Mesendoderm (in vitro differentiated cells): ENCODE data around the gene PLCD4.

ENCODE experiments used
- DNase-seq: peaks from one replicate; pipeline ENCODE4 v3.0.0; 2013
- H2AK5ac ChIP-seq: 2 replicates; pipeline ENCODE4 v1.6.1; 2013; ENCODE audit warnings: low read length, inconsistent platforms
- H2BK120ac ChIP-seq: 2 replicates; pipeline ENCODE4 v1.6.1; 2013; ENCODE audit warnings: low read depth, mild to moderate bottlenecking, low read length, moderate library complexity, mixed read lengths
- H2BK15ac ChIP-seq: replicated peaks from 2 replicates; pipeline ENCODE4 v1.6.1; 2013; ENCODE audit warnings: low read depth, mild to moderate bottlenecking, moderate library complexity
- H2BK5ac ChIP-seq: 2 replicates; pipeline ENCODE4 v1.6.1; 2013; ENCODE audit warnings: low read length, inconsistent platforms
- H3K18ac ChIP-seq: 2 replicates; pipeline ENCODE4 v1.6.1; 2013; ENCODE audit warnings: mild to moderate bottlenecking, low read length, mixed read lengths
- H3K23ac ChIP-seq: one replicate; pipeline ENCODE4 v1.6.1; 2013; ENCODE audit warnings: low read length
- H3K27ac ChIP-seq: 2 replicates; pipeline ENCODE4 v1.5.1; 2013; ENCODE audit warnings: low read depth, mild to moderate bottlenecking, inconsistent platforms, low read length, moderate library complexity
- H3K27me3 ChIP-seq: 2 replicates; pipeline ENCODE4 v1.6.1; 2013; ENCODE audit warnings: low read length, control low read depth, mild to moderate bottlenecking, inconsistent platforms; ENCODE audit not compliant: insufficient read depth, poor library complexity
- H3K36me3 ChIP-seq: 2 replicates; pipeline ENCODE4 v1.6.1; 2013; ENCODE audit warnings: low read length, inconsistent platforms; ENCODE audit not compliant: control insufficient read depth, insufficient read depth
- H3K4ac ChIP-seq: one replicate; pipeline ENCODE4 v1.6.1; 2013; ENCODE audit warnings: low read depth, mild to moderate bottlenecking, low read length, moderate library complexity
- H3K4me1 ChIP-seq: 2 replicates; pipeline ENCODE4 v1.6.1; 2013; ENCODE audit warnings: low read depth, low read length, inconsistent platforms; ENCODE audit not compliant: control insufficient read depth
- H3K4me2 ChIP-seq: 2 replicates; pipeline ENCODE4 v1.6.1; 2013; ENCODE audit warnings: low read length
- H3K4me3 ChIP-seq: 2 replicates; pipeline ENCODE4 v1.5.1; 2013; ENCODE audit warnings: mild to moderate bottlenecking, low read length
- H3K56ac ChIP-seq: one replicate; pipeline ENCODE4 v1.6.1; 2013; ENCODE audit warnings: low read length
- H3K79me1 ChIP-seq: 2 replicates; pipeline ENCODE4 v1.6.1; 2013; ENCODE audit warnings: low read length, inconsistent platforms
- H3K79me2 ChIP-seq: 2 replicates; pipeline ENCODE4 v1.6.1; 2013; ENCODE audit warnings: mild to moderate bottlenecking, low read length; ENCODE audit not compliant: control insufficient read depth, insufficient read depth
- H3K9ac ChIP-seq: 2 replicates; pipeline ENCODE4 v1.6.1; 2013; ENCODE audit warnings: low read length, inconsistent platforms
- H4K5ac ChIP-seq: one replicate; pipeline ENCODE4 v1.6.1; 2013; ENCODE audit warnings: low read length
- H4K8ac ChIP-seq: one replicate; pipeline ENCODE4 v1.6.1; 2013; ENCODE audit warnings: low read depth, mild to moderate bottlenecking, control low read depth, low read length, moderate library complexity
- WGBS: extraction: QIAGEN DNeasy Blood & Tissue Kit; methylation state at CpG from one replicate; pipeline ENCODE4 v1.1.7; 2013; ENCODE audit warnings: low lambda C conversion rate, missing lambda C conversion rate; ENCODE audit not compliant: insufficient coverage; ENCODE audit errors: extremely low coverage; 5-methylcytosine and 5-hydroxymethylcytosine counted together

PLCD4 gene

DNA sequence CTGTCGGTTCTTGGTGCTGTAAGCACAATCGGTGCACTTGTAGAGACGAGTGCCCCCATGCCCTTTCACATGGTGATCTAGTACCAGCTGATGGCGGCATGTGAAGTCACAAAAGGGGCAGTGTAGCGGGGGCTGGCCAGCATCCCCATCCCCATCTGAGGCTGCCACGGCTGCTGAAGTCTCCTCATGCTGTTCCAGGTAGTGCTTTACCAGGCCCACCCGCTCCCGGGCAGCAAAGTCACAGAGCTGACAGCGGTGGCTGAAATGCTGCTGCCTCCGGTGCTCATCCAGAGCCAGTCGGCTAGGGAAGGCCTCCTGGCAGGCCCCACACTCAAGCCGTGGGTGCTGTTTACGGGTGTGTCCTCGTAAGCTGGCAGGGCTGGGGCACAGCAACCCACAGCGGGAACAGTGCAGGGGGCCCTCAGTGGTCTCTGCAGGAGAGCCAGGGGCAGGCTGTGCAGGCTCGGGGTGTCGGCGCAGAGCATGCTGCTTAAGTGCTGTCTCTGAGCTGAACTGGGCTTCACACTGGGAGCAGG, 34.5 kb downstream of the PLCD4 start:
- DNase-seq, result no peak
- no peak overlapping the region for H3K27ac ChIP-seq
- H2BK120ac ChIP-seq, result no peak overlapping the region
- H4K8ac ChIP-seq, result no peak overlapping the region
- H3K9ac ChIP-seq, result no peak overlapping the region
- H3K4me1 ChIP-seq, result no peaks in the 10 kb centered on the region
- no peak overlapping the region for H3K4me3 ChIP-seq
- H3K79me1 ChIP-seq, result no peaks in the 10 kb centered on the region
- H3K4ac ChIP-seq, result no peak overlapping the region
- H3K4me2 ChIP-seq, result no peak overlapping the region
- no peak overlapping the region for H4K5ac ChIP-seq
- no peak overlapping the region for H2BK15ac ChIP-seq
- no peak overlapping the region for H3K23ac ChIP-seq
- no CpG with 5 or more reads among the region's 18 CpGs for WGBS
- no peak overlapping the region for H3K18ac ChIP-seq
- no peaks in the 10 kb centered on the region for H3K27me3 ChIP-seq
- H3K36me3 ChIP-seq, result peaks cover 35% of the 10 kb centered on the region
- H3K56ac ChIP-seq, result no peak overlapping the region
- H3K79me2 ChIP-seq, result no peaks in the 10 kb centered on the region
- no peak overlapping the region for H2BK5ac ChIP-seq
- no peak overlapping the region for H2AK5ac ChIP-seq

- DNase-seq, result no peak
- Histone ChIP-seq H2AK5ac (no peak overlapping the region), H3K36me3 (peaks cover 35% of the 10 kb centered on the region), H3K79me2 (no peaks in the 10 kb centered on the region), H3K4me2 (no peak overlapping the region), H3K79me1 (no peaks in the 10 kb centered on the region), H3K56ac (no peak overlapping the region), H2BK5ac (no peak overlapping the region), H3K4me1 (no peaks in the 10 kb centered on the region), H3K23ac (no peak overlapping the region), H3K27ac (no peak overlapping the region), H3K4ac (no peak overlapping the region), H2BK120ac (no peak overlapping the region), H4K5ac (no peak overlapping the region), H2BK15ac (no peak overlapping the region), H3K9ac (no peak overlapping the region), H3K18ac (no peak overlapping the region), H4K8ac (no peak overlapping the region), H3K4me3 (no peak overlapping the region), H3K27me3 (no peaks in the 10 kb centered on the region)
- no CpG with 5 or more reads among the region's 17 CpGs for WGBS
These were observed 35.1 kb downstream of the PLCD4 start for GRCh38 chr2:218642786-218643185.

- peaks cover 35% of the 10 kb centered on the region for H3K36me3 ChIP-seq
These were observed 36.1 kb downstream of the PLCD4 start for GRCh38 chr2:218643751-218644310.

DNA sequence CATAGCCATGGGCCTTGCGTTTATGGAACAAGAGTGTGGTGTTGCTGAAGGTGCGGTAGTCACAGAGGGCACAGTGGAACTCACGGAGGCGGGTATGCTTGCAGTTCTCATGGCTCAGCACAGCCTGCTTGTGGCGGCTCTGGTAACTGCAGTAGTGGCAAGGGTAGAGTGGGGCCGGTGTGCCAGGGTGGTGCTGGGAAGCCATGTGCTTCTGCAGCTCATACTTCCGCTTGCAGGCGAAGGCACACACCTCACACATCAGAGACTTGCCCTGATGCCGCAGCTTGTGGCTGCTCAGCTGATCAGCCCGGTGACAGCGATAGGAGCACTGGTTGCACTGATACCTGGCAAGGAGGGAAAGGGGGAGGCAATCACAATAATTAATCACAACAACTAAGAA, 37.0 kb downstream of the PLCD4 start:
- Histone ChIP-seq H2AK5ac (no peak overlapping the region), H2BK5ac (no peak overlapping the region), H3K36me3 (peaks cover 32% of the 10 kb centered on the region), H4K8ac (no peak overlapping the region), H2BK120ac (no peak overlapping the region), H3K79me2 (no peaks in the 10 kb centered on the region), H3K9ac (no peak overlapping the region), H3K4me1 (no peaks in the 10 kb centered on the region), H3K4me2 (no peak overlapping the region), H3K18ac (no peak overlapping the region), H3K23ac (no peak overlapping the region), H3K27me3 (no peaks in the 10 kb centered on the region), H3K27ac (no peak overlapping the region), H3K56ac (no peak overlapping the region), H2BK15ac (no peak overlapping the region), H3K4ac (no peak overlapping the region), H3K4me3 (no peak overlapping the region), H3K79me1 (no peaks in the 10 kb centered on the region), H4K5ac (no peak overlapping the region)
- DNase-seq, result no peak
- WGBS, result no CpG with 5 or more reads among the region's 11 CpGs

More at GRCh38 chr2:218643751-218644310, 36.1 kb downstream of the PLCD4 start:
- H3K27ac ChIP-seq, result no peak overlapping the region
- no peak overlapping the region for H2BK120ac ChIP-seq
- no peak overlapping the region for H2BK5ac ChIP-seq
- no peaks in the 10 kb centered on the region for H3K79me1 ChIP-seq
- H3K4me2 ChIP-seq, result no peak overlapping the region
- H3K79me2 ChIP-seq, result no peaks in the 10 kb centered on the region
- H4K8ac ChIP-seq, result no peak overlapping the region
- no peak for DNase-seq
- no peak overlapping the region for H3K4ac ChIP-seq
- H2AK5ac ChIP-seq, result no peak overlapping the region
- no peak overlapping the region for H3K56ac ChIP-seq
- no peaks in the 10 kb centered on the region for H3K27me3 ChIP-seq
- H3K9ac ChIP-seq, result no peak overlapping the region
- H3K4me3 ChIP-seq, result no peak overlapping the region
- H3K18ac ChIP-seq, result no peak overlapping the region
- no peak overlapping the region for H3K23ac ChIP-seq
- no peak overlapping the region for H4K5ac ChIP-seq
- no CpG with 5 or more reads among the region's 10 CpGs for WGBS
- no peak overlapping the region for H2BK15ac ChIP-seq
- no peaks in the 10 kb centered on the region for H3K4me1 ChIP-seq

DNA sequence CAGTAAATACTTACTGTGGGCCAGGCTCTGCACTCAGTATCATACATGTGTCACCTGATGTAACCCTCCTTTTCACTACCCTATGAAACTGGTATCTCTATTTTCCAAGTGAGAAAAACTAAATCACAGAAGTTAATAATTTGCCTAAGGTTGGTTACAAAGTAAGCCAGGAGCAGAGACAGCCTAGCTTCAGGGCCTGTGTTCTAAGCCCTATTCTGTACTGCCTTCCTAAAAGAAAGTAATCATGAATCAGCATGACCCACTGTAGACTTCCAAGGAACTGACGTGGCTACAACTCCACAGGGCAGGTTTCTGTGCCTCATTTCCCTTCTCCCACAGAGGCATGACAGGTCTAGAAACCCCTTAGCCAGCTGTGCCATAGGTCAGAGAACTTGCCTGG, 37.4 kb downstream of the PLCD4 start:
- Histone ChIP-seq H3K36me3 (peaks cover 32% of the 10 kb centered on the region), H3K18ac (no peak overlapping the region), H2AK5ac (no peak overlapping the region), H3K79me1 (no peaks in the 10 kb centered on the region), H3K27ac (no peak overlapping the region), H4K5ac (no peak overlapping the region), H3K79me2 (no peaks in the 10 kb centered on the region), H2BK15ac (no peak overlapping the region), H3K4me3 (no peak overlapping the region), H3K4ac (no peak overlapping the region), H3K23ac (no peak overlapping the region), H3K4me2 (no peak overlapping the region), H3K27me3 (no peaks in the 10 kb centered on the region), H3K9ac (no peak overlapping the region), H2BK5ac (no peak overlapping the region), H4K8ac (no peak overlapping the region), H3K56ac (no peak overlapping the region), H2BK120ac (no peak overlapping the region), H3K4me1 (no peaks in the 10 kb centered on the region)
- DNase-seq, result no peak
- no CpG with 5 or more reads among the region's 1 CpG for WGBS
